Measurements from ENCODE around the gene CSTB.

CSTB gene

GRCh38 chr21:43769325-43769958, 6.7 kb downstream of the CSTB start:
- in situ Hi-C loops (cut with MboI; ENCODE audit: low sequenced_read_pairs): no loop called here

GRCh38 chr21:43768868-43769167, 7.3 kb downstream of the CSTB start:
- in situ Hi-C loops (cut with MboI; ENCODE audit: low sequenced_read_pairs): no loop called here

- in situ Hi-C loops (cut with MboI; ENCODE audit: low sequenced_read_pairs): no loop called here
These were observed 7.9 kb downstream of the CSTB start for GRCh38 chr21:43767984-43768867.

DNA sequence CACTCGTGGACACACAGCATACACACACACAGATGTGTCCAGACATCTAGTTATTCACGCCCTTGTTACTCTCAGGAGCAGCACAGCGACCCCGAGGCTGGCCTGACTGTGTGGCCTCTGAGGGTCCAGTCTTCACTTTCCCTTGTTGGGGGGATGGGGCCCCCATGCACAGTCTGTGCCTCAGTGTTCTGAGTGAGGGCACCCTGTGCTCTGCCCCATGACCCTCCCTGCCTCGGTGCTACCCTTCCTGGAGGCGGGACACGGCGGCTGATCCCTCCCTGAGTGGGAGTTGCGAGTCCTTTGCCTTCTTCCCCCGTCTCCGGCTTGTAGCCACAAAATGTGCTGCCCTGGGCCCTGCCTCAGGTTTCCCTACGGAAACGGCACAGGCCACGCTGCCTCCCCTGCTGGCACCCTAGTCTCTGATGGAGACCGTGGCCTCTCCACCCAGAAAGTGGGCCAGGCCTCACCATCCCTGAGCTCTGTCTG, 8.6 kb downstream of the CSTB start:
- in situ Hi-C loops (cut with MboI; ENCODE audit: low sequenced_read_pairs): no loop called here

GRCh38 chr21:43766734-43767497, 9.2 kb downstream of the CSTB start:
- in situ Hi-C loops (cut with MboI; ENCODE audit: low sequenced_read_pairs): no loop called here

- in situ Hi-C loops (cut with MboI; ENCODE audit: low sequenced_read_pairs): no loop called here
These were observed 11.3 kb downstream of the CSTB start for GRCh38 chr21:43764576-43765495.

- in situ Hi-C loops (cut with MboI; ENCODE audit: low sequenced_read_pairs): no loop called here
These were observed 12.1 kb downstream of the CSTB start for GRCh38 chr21:43763901-43764523.

- in situ Hi-C loops (cut with MboI; ENCODE audit: low sequenced_read_pairs): no loop called here
These were observed 13.6 kb downstream of the CSTB start for GRCh38 chr21:43762303-43763128.

GRCh38 chr21:43761886-43762285, 14.2 kb downstream of the CSTB start:
- in situ Hi-C loops (cut with MboI; ENCODE audit: low sequenced_read_pairs): no loop called here

DNA sequence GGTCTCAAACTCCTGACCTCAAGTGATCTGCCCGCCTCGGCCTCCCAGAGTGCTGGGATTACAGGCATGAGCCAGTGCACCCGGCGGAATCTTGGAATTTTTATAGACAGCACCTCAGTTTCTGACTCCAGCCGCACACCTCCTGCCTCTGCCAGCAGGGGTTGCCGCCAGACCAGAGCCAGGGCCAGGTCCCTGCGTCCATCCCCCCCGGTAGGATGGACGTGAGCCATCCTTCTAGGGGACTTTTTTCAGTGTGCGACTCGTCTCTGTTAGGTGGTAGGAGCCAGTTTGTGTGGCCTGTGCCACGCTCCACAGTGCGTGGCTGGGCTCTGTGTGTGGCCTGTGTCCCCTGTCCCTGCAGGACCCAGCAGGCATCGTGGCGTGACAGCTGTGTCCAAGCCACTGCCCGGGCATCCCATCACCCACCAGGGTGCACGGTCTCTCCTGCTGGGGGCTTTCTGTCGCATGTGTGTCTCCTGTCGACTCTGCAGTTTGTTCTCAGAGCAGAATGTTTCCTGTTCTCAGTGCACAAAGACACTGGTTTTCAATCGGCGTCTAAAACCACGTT, 15.6 kb downstream of the CSTB start:
- in situ Hi-C loops (cut with MboI; ENCODE audit: low sequenced_read_pairs): no loop called here

GRCh38 chr21:43759651-43760050, 16.5 kb downstream of the CSTB start:
- in situ Hi-C loops (cut with MboI; ENCODE audit: low sequenced_read_pairs): no loop called here

GRCh38 chr21:43758811-43759210, 17.3 kb downstream of the CSTB start:
- in situ Hi-C loops (cut with MboI; ENCODE audit: low sequenced_read_pairs): no loop called here

DNA sequence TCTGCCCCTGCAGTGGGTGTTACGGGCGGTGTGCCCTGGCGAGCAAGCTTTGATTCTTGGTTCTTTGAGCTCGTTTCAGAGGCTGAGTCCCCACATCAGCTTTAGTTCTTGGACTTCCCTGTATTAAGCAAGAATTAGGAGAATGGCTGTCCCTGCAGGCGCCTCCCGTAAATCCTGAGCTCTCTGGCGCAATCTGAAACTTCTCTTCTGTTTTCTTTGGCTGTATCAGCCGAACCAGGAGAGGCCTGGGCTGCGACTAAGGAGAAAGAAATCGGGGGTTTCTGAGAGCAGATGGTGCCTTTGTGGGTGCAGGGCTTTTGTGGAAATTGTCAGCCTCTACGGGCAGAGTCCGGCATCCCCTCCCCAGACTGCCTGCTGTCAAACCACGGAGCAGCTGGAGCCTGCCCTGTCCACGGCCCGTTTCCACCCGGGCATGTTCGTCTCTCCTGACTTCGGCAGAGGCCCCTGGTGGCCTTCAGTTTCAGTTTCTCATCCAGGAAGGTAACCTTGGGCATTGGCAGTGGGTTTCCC, 17.9 kb downstream of the CSTB start:
- in situ Hi-C loops (cut with MboI; ENCODE audit: low sequenced_read_pairs): no loop called here

- in situ Hi-C loops (cut with MboI; ENCODE audit: low sequenced_read_pairs): no loop called here
These were observed 18.5 kb downstream of the CSTB start for GRCh38 chr21:43757601-43758000.

GRCh38 chr21:43755820-43756594, 20.1 kb downstream of the CSTB start:
- in situ Hi-C loops (cut with MboI; ENCODE audit: low sequenced_read_pairs): no loop called here

DNA sequence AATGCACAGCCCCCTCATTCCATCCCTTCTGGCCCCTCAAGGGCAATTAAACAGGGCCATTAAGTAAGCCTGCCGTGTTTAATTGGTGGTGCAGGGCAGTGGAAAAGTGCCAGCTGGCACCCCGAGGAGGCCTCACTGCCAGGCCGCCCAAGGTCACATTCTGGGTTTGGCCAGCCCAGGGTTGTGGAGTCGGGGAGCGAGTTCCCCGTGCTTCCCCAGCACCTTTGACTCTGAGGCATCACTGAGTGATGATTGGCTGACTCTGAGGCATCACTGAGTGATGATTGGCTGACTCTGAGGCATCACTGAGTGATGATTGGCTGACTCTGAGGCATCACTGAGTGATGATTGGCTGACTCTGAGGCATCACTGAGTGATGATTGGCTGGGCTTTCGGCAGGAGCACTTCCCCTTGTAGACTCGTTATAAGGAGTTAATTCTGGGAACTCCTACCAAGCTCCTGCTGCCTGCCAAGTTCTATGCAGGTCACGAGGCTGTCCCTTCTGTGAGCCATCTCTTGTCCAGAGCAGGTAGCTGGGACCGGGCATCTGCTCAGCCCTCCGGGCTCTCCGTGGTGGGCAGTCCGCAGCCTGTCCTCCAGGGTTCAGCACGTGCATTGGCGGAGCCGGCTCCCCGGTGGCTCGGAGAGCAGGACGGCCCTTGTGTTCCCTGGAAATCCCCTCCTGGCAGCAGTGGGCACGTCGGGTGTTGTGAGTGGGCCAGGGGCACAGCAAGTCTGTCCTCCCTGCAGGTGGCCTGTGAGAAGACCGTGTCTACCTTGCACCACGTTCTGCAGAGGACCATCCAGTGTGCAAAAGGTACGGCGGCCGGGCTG, 20.9 kb downstream of the CSTB start:
- in situ Hi-C loops (cut with MboI; ENCODE audit: low sequenced_read_pairs): no loop called here

DNA sequence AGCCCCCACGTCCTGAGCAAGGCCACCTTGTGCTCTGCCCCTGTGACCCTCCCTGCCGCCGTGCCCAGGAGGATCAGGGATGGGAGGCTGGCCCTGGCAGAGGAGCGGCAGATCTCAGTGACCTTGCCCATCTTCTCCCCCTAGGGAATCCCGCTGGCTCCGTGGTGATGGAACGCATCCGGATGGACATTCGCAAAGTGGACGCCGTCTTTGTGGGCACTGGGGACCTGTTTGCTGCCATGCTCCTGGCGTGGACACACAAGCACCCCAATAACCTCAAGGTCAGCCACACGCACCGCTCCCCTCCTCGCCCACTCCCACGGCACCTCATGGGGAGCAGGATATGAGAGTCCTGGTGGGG, 22.7 kb downstream of the CSTB start:
- in situ Hi-C loops (cut with MboI; ENCODE audit: low sequenced_read_pairs): no loop called here

All from hTERT RPE-1 (cell line).